NCI-H1092 (cell line): ENCODE results near the gene BTRC.
A peak's percentile ranks its signal among the peaks of the same experiment; 100 is the strongest.
"Not testable (repeated sequence)": the region's sequence is repeated elsewhere in the genome, so short reads cannot be mapped to it uniquely, and the experiment has no call there.

Source experiments
- DNase-seq: peaks from one replicate; lab custom pipeline; 2025; lab: John Stamatoyannopoulos, UW

BTRC gene

DNA sequence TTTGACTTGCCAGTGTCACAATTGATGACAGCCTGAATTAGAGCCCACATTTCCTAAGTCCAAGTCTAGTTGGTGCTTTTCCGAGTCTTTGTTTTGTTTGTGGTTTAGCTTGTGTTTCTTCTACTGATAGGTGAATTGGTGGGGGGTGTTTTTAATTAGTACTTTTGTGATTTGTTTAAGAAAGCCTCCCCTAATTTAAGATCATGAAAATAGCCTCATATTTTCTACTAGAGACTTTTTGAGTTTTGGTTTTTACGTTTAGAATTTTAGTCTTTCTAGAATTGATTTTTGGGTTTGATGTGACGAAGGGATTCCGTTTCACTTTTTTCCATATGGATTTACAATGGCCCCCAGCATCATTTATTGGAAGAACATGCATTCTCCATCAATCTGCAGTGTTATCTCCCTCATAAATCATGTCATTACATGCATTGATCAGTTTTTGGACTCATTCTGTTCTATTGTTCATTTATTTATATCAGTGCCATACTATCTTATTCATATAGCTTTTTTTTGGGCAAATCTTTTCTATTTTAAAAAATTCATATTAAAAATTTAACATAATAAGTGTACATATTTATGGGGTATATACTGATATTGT, 32.8 kb downstream of the BTRC start:
- no peak for DNase-seq

DNA sequence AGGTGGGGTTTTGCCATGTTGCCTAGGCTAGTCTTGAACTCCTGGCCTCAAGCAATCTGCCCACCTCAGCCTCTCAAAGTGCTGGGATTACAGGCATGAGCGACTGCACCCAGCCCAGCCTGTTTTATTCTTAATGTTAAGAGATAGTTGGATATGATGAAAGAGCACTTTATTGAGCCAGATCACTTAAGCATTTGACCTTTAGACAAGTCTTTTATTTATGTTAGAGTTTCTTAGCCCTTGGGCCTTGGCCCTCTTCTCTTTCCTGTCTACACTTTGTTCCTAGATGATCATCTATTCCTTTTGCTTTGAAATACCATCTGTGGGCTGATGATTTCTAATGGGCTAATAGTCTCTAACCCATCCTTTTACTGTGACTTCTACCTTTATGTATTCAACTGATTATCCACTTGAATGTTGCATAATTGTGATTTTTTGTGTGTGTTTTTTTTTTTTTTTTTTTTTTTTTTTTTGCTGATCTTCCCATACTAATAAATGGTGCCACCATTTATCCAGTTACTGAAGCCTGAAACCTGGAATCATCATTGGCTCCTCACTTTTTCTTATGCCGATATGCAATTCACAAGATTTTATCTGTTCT, 34.8 kb downstream of the BTRC start:
- no peak for DNase-seq

GRCh38 chr10:101389532-101389931, 35.6 kb downstream of the BTRC start:
- not testable (repeated sequence) for DNase-seq

GRCh38 chr10:101389986-101390531, 36.1 kb downstream of the BTRC start:
- no peak for DNase-seq

- no peak for DNase-seq
Observed at GRCh38 chr10:101393378-101393777, 39.4 kb downstream of the BTRC start.

DNA sequence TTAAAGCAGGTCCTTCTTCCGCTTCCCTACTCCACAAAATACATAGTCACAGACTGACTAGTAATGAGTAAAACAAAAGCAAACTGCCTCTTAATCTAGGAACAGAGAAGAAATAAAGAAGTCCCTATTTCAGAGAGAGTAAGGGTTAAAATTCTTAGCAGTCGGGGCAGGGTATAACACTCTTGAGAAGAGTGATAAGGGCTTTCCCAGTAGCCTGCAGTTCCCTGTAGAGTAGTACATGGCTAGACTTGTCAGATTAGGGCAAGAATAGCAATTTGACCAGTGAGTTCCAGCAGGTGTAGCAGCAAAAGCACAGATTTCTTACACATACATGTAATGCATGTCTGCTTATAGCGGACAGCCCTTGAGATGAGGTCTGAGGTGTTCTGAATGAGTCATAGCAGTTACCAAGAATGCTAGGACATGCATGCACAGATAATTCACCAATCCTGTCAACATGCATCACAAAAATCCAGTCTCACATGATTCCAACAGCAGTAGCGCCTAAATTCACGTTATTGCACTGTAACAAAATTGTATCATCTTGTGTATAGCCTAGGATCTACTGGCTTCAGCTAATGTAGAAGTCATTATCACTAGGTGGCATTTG, 40.7 kb downstream of the BTRC start:
- no peak for DNase-seq

GRCh38 chr10:101397140-101397539, 43.2 kb downstream of the BTRC start:
- no peak for DNase-seq

DNA sequence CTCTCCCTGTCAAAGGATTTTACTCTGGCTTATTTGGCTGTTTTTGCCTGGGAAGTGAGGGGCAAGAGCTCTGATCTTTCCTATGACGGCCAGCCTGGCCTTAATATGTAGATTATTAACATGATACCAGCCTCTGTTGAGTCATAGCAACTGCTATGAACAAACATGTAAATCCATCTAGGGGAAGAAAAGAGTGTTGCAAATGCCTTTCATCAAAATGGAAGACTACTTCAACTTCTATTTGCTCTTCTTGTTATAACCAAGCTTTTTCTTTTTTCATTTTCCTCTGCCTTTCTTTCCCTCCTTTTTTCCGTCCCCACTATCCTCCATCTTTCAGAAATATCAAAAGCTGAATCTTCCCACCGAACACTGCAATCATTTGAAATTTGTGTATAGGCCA, 46.6 kb downstream of the BTRC start:
- no peak for DNase-seq

- no peak for DNase-seq
Observed at GRCh38 chr10:101402711-101403110, 48.7 kb downstream of the BTRC start.

GRCh38 chr10:101403161-101403560, 49.2 kb downstream of the BTRC start:
- no peak for DNase-seq

DNA sequence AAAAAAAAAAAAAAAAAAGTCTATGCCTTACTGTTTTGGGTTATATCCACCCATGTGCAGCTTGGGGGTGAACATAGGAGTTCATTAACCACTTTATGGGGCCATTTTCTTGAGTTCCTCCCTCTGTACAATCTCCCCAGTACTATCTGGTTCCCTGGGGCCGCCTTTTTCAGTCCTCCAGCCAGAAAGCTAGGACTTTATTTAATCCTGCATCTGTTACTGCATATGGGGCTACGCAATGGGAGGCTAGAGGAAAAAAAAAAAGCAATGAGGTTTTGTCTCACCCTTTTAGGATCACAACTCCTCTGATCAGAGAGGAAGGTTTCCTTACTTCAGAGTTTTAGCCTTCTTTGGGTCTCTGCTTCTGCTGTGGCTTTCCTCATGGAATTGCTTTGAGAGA, 51.0 kb downstream of the BTRC start:
- no peak for DNase-seq

GRCh38 chr10:101411598-101411997, 57.6 kb downstream of the BTRC start:
- DNase-seq: no peak

DNA sequence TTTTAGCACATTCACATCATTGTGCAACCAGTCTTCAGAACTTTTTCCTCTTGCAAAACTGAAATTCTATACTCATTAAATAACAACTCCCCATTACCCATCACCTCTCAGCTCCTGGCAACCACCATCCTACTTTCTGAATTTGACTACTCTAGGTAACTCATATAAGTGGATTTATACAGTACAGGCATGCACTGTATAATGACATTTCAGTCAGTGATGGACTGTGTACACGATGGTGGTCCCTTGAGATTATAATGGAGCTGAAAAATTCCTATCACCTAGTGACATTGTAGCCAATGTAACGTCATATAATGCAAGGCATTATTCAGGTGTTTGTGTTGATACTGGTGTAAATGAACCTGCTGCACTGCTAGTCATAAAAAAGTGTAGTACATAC, 60.1 kb downstream of the BTRC start:
- no peak for DNase-seq

GRCh38 chr10:101415884-101416283, 61.9 kb downstream of the BTRC start:
- no peak for DNase-seq

GRCh38 chr10:101421967-101422366, 68.0 kb downstream of the BTRC start:
- DNase-seq: not testable (repeated sequence)

DNA sequence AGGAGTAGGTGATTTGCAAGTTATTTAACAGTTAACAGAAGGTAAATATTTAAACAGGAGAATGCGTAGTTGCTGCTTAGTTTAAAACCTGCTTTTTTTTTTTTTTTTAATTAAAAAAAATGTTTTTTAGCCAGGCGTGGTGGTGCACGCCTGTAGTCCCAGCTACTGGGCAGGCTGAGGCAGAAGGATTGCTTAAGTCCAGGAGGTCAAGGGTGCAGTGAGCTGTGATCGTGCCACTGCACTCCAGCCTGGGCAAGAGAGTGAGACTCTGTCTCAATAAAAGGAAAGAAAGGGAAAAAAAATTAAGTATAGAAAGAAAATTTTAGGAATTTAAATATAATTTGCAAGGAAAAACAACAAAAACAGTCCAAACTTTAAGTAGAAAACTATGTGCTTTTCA, 71.6 kb downstream of the BTRC start:
- no peak for DNase-seq

GRCh38 chr10:101428036-101428435, 74.1 kb downstream of the BTRC start:
- DNase-seq: no peak

DNA sequence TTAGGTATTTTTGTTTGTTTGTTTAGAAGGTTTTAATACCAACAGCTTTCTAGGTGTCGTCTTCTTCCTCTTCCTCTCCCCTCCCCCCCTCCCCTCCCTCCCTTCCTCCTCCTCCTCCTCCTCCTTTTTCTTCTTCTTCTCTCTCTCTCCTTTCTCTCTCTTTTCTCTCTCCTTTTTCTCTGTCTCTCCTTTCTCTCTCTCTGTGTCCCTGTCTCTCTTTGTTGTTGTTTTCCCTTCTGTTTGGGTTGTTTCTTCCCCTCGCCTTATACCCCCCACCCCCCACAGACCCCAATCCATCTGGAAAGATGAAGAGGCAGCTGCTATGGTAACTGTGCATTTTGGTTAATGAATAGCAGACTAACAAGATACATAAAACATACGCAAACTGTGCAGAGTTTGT, 75.5 kb downstream of the BTRC start:
- no peak for DNase-seq

DNA sequence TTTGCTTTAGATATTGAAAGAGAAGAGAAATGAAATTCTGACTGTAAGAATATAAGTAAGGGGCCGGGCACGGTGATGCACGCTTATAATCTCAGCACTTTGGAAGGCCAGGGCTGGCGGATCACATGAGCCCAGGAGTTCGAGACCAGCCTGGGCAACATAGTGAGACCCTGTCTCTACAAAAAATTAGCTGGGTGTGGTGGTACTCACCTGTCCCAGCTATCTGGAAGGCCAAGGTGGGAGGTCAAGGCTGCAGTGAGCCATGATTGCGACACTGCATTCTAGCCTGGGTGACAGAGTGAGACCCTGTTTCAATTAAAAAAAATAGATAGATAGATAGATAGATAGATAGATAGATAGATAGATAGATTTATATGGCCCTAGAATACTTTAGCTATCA, 82.3 kb downstream of the BTRC start:
- no peak for DNase-seq

- no peak for DNase-seq
Observed at GRCh38 chr10:101438881-101439391, 85.0 kb downstream of the BTRC start.

DNA sequence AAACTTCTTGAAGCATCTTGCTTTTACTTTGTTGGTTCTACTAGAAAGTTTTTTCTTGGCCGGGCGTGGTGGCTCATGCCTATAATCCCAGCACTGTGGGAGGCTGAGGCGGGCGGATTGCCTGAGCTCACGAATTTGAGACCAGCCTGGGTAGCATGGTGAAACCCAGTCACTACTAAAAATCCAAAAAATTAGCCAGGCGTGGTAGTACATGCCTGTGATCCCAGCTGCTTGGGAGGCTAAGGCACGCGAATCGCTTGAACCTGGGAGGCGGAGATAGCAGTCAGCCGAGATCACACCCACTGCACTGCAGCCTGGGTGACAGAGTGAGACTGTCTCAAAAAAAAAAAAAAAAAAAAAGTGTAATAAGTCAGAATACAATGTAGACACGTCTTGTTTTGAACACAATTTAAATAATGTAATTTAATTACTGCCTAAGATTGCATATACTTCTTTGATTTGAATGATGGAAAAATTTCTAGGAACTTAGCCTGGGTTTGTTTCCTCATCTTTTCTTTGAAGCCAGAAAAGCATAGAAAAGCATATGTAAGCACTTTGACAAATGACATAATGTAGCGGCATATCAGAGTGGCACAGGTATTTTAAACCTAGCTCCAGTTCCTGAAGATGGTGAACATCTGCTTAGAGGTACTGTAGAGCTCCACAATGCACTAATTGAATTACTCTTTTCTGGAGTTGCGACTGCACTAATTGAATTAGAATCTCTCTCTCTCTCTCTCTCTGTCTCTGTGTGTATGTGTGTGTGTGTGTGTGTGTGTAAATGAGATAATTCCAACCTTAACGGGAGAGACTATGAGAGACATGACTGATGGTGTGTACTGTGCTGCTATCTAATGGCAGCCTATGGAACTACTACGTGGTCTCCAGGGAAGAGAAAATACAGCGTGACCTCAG, 87.8 kb downstream of the BTRC start:
- DNase-seq: peak; percentile 21

DNA sequence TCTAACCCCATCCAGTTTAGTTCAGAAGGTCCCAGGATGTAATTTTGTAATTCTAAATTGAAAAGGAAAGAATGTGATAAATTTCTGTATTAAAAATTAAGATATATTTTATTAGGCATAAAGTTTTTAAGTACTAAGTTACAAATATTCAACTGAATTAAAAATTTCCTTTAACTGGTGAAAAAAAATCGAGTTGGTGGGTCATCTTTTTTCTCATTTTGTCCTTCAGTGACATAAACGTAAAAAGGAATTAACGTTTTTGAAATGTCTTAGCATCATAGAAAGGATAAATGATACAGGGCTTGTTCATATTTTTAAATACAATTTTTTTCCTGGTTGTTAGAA, 88.5 kb downstream of the BTRC start:
- DNase-seq: no peak
